ENCODE data around the gene AMFR.

AMFR gene

GRCh38 chr16:56349711-56350161 lies 75.6 kb downstream of the AMFR start:
- no peak overlapping the region for H3K27ac ChIP-seq
- TF ChIP-seq, protein P1, sequence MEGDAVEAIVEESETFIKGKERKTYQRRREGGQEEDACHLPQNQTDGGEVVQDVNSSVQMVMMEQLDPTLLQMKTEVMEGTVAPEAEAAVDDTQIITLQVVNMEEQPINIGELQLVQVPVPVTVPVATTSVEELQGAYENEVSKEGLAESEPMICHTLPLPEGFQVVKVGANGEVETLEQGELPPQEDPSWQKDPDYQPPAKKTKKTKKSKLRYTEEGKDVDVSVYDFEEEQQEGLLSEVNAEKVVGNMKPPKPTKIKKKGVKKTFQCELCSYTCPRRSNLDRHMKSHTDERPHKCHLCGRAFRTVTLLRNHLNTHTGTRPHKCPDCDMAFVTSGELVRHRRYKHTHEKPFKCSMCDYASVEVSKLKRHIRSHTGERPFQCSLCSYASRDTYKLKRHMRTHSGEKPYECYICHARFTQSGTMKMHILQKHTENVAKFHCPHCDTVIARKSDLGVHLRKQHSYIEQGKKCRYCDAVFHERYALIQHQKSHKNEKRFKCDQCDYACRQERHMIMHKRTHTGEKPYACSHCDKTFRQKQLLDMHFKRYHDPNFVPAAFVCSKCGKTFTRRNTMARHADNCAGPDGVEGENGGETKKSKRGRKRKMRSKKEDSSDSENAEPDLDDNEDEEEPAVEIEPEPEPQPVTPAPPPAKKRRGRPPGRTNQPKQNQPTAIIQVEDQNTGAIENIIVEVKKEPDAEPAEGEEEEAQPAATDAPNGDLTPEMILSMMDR (conservative IDR thresholded peaks at IDR 0.05), result no peak

DNA sequence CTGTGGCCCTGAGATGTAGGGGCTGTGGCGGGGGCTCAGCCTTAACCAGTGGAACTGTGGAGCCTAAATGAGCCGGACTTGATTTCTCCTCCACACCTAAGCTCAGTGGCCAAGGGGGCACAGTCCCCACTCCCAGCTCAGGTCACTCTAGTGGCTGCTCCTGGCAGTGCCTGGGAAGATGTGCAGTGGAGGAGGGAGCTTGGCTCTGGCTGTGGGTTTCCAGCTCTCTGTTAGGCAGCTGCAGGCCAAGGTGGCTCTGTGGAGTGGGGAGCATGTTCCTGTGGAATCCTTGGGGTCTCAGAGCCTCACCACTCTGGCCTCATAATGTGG lies 76.3 kb downstream of the AMFR start:
- no peak overlapping the region for H3K27ac ChIP-seq
- TF ChIP-seq, protein P1 (conservative IDR thresholded peaks at IDR 0.05), result no peak

DNA sequence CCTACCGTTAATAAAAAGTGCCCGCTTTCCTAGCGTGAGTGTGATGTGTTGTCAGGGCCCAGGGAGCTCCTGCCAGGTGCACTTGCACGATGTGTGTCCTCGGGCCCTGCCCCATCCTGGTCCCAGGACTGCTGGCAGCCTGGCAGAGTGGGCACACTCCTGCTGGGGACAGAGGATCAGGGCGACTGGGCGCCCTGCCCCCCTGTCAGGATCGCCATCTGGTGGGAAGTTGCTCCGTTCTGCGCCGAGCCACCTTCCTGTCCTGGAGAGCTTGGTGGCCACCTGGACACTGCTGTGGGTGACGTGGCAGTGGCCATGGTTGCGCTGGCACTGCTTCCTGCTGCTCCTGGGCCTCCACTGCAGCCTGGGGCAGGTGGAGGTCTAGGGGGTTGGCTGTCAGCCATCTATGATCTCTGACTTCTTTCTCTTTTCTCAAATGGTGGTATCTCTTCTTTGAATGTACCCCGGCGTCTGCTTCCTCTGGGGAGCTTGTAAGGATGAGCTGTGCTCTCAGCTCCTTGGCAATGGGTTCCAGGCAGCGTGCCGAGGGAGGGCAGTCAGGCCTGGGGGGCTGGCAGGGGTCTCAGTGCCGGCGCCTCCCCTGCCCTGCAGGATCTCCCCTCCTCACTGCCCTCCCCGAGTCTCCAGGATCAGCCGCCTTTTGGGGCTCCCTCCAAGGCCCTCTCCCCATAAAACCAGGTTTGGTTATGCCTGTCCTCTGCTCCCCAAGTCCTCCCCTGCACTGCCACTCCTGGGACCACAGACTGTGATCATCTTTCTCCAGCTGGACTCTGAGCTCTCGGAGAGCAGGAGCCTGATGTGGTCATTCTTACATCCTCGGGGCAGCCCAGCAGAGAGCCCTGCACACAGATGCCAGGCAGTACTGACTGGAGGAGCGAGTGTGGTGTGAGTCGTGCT lies 76.9 kb downstream of the AMFR start:
- TF ChIP-seq, protein P1 (conservative IDR thresholded peaks at IDR 0.05), result no peak
- no peak overlapping the region for H3K27ac ChIP-seq

GRCh38 chr16:56347670-56348069 lies 77.7 kb downstream of the AMFR start:
- H3K27ac ChIP-seq, result no peak overlapping the region
- TF ChIP-seq, protein P1 (conservative IDR thresholded peaks at IDR 0.05), result no peak

- TF ChIP-seq, protein P1 (conservative IDR thresholded peaks at IDR 0.05), result no peak
- no peak overlapping the region for H3K27ac ChIP-seq
Measured at GRCh38 chr16:56347166-56347565, 78.2 kb downstream of the AMFR start.

DNA sequence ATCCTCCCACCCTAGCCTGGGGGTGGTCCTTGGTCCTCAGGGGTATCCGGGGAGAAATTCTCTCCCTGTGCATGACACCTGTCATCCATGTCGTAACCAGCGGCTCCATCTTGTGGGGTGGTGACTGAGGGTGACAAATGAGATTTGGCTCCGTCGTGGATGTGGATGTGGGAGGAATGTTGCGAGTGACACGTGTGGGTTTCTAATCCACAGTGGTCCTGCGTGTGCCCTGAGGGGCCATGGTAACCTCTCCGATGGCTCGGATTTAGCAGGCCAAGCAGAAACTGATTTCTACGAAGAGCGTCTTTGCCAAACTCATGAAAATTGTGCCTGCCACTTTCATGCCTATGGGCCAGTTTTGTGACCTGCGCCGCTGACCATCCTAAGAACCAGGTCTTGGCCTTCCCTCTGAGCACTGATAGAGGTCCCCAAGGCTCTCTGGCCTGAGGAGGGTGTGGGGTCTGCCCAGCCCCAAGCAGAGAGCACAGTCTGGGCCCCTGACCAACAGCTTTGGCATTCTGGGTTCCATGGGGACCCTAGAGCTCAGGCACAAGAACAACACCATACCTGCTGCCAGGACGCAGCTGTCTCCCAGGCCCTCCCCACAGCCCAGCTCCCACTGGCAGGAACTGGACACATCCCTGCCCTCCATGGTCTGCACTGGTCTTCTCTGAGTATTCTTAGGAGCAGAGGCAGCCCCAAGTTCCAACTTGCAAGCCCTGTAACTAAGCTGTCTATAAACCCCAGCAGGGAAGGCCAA lies 79.0 kb downstream of the AMFR start:
- TF ChIP-seq, protein P1 (conservative IDR thresholded peaks at IDR 0.05), result no peak
- H3K27ac ChIP-seq, result no peak overlapping the region

DNA sequence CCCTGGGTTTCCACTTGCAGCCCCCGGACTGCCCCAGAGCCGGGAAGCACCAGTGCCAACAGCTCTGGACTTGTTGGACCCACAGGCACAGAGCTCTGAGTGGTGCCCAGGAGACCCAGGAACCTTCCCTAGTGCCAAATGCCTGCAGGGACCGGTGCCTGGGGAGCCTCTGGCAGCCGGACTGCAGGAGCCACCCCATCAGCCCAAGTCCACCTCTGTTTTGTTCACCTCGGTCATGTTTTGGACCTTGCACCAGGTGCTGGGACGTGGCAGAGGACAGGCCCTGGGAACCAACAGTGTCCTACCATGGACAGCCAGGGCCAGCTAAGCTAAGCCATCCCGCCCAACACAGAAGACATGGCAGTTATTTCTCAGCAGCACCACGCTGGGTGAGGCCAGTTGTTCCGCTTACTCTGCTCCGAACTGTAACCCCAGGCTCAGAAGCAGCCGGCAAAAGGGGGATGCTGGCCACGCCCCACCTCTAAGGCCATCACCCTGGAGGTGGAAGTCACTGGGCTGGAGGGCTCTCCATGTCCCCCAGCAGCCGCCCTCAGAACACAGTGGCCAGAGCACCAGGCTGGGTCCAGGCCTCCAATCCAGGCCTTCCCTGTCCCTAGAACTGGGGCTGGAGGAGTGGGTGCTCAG lies 79.8 kb downstream of the AMFR start:
- H3K27ac ChIP-seq, result no peak overlapping the region
- TF ChIP-seq, protein P1 (conservative IDR thresholded peaks at IDR 0.05), result no peak
